SK-N-SH (cell line): Measurements from ENCODE around the gene ING5. TPM values are rescaled to one million over a fixed set of nuclear protein-coding genes. Genes with fewer than 3 reads are reported as not detected.

Source experiments
- CTCF ChIA-PET: fragments of 300-600, 350-600 bp; formaldehyde crosslinking; extraction: SDS; loops from one replicate; lab custom pipeline; 2021; lab: Yijun Ruan, JAX
- POLR2A ChIA-PET: fragments of 350-600 bp; sonication (Branson Sonifier 250); formaldehyde crosslinking; extraction: SDS; loops from one replicate; lab custom pipeline; 2020; ENCODE audit warnings: antibody characterized with exemption, inconsistent platforms; lab: Yijun Ruan, JAX
- DNase-seq: peaks from one replicate; pipeline ENCODE4 v3.0.0; 2012
- H2AFZ ChIP-seq: fragments of 200-600 bp; sonication (generic); 2 replicates; pipeline ENCODE4 v1.8.1; 2016; ENCODE audit warnings: antibody characterized with exemption, mild to moderate bottlenecking, low read depth
- H3F3A ChIP-seq: fragments of 200-600 bp; sonication (generic); replicated peaks from 2 replicates; pipeline ENCODE3; 2016; ENCODE audit warnings: antibody characterized with exemption, mild to moderate bottlenecking; ENCODE audit not compliant: insufficient read depth
- H3K27ac ChIP-seq, 2 experiments: fragments of 200-500 bp in 1 of 2; fragments of 200-600 bp in 1 of 2; sonication (Bioruptor generic) in 1 of 2; sonication (generic), shearing (Covaris generic) in 1 of 2; 2 replicates each; pipeline versions ENCODE4 v1.5.1 to v1.6.1; 2014 to 2016; ENCODE audit warnings: low read depth in 2 of 2, inconsistent platforms in 1 of 2, low read length in 1 of 2, mild to moderate bottlenecking in 1 of 2, mixed read lengths in 1 of 2
- H3K27me3 ChIP-seq: fragments of 200-600 bp; sonication (generic), shearing (Covaris generic); 2 replicates; pipeline ENCODE4 v1.6.1; 2016; ENCODE audit warnings: mixed run types; ENCODE audit not compliant: insufficient read depth
- H3K36me3 ChIP-seq, 2 experiments: fragments of 200-500 bp in 1 of 2; fragments of 200-600 bp in 1 of 2; sonication (Bioruptor generic) in 1 of 2; sonication (generic) in 1 of 2; replicated peaks in 1 of 2; 2 replicates each; pipeline versions ENCODE3 to v1.5.1; 2014 to 2016; ENCODE audit warnings: low read length in 1 of 2, mild to moderate bottlenecking in 1 of 2; ENCODE audit not compliant: insufficient read depth in 2 of 2, control insufficient read depth in 1 of 2
- H3K4me1 ChIP-seq, 2 experiments: fragments of 200-500 bp in 1 of 2; fragments of 200-600 bp in 1 of 2; sonication (Bioruptor generic) in 1 of 2; sonication (generic), shearing (Covaris generic) in 1 of 2; 2 replicates each; pipeline versions ENCODE4 v1.5.1 to v1.6.1; 2014 to 2016; ENCODE audit warnings: low read depth in 1 of 2, low read length in 1 of 2, mixed run types in 1 of 2; ENCODE audit not compliant: insufficient read depth in 2 of 2, control insufficient read depth in 1 of 2
- H3K4me2 ChIP-seq: fragments of 200-600 bp; sonication (generic), shearing (Covaris generic); 2 replicates; pipeline ENCODE4 v1.6.1; 2017; ENCODE audit warnings: mixed run types
- H3K4me3 ChIP-seq, 2 experiments: fragments of 200-500 bp in 1 of 2; fragments of 200-600 bp in 1 of 2; sonication (Bioruptor generic) in 1 of 2; sonication (generic), shearing (Covaris generic) in 1 of 2; 2 replicates each; pipeline versions ENCODE4 v1.5.1 to v1.8.1; 2014 to 2016; ENCODE audit warnings: low read depth in 2 of 2, inconsistent platforms in 1 of 2, low read length in 1 of 2, mild to moderate bottlenecking in 1 of 2, mixed read lengths in 1 of 2, moderate library complexity in 1 of 2
- H3K79me2 ChIP-seq: fragments of 200-600 bp; sonication (generic); 2 replicates; pipeline ENCODE4 v1.8.1; 2017; ENCODE audit warnings: mild to moderate bottlenecking; ENCODE audit not compliant: insufficient read depth
- H3K9ac ChIP-seq: fragments of 200-600 bp; sonication (generic); 2 replicates; pipeline ENCODE4 v1.6.1; 2017; ENCODE audit warnings: mixed run types
- H3K9me2 ChIP-seq: fragments of 200-600 bp; sonication (generic); 2 replicates; pipeline ENCODE4 v1.6.1; 2017; ENCODE audit warnings: mixed run types
- H3K9me3 ChIP-seq: fragments of 200-600 bp; sonication (generic); 2 replicates; pipeline ENCODE4 v1.6.1; 2017; ENCODE audit warnings: mixed run types, mild to moderate bottlenecking, moderate library complexity
- H4K20me1 ChIP-seq: fragments of 200-600 bp; sonication (generic); 2 replicates; pipeline ENCODE4 v1.6.1; 2017; ENCODE audit warnings: mild to moderate bottlenecking, mixed run types; ENCODE audit not compliant: insufficient read depth
- CTCF ChIP-seq: fragments of 200-600 bp; sonication (generic); IDR thresholded peaks from 2 replicates; pipeline ENCODE4 v1.6.1; 2017; ENCODE audit warnings: antibody characterized with exemption, mild to moderate bottlenecking, moderate library complexity
- EP300 ChIP-seq, 2 experiments: IDR thresholded peaks; 2 replicates each; pipeline versions ENCODE4 v1.4.0 to v1.6.1; 2012; ENCODE audit warnings: borderline replicate concordance in 1 of 2, low read depth in 1 of 2, low read length in 1 of 2
- FOSL2 ChIP-seq: IDR thresholded peaks from 2 replicates; pipeline ENCODE4 v1.4.0; 2012; ENCODE audit warnings: low read depth, mild to moderate bottlenecking, moderate library complexity, borderline replicate concordance
- FOXJ3 ChIP-seq: sonication (generic); formaldehyde crosslinking; IDR thresholded peaks from 2 replicates; pipeline ENCODE4 v1.5.1; 2020; ENCODE audit warnings: mild to moderate bottlenecking, missing genetic modification reagents
- GABPA ChIP-seq: IDR thresholded peaks from 2 replicates; pipeline ENCODE4 v1.4.0; 2012; ENCODE audit warnings: low read depth, mild to moderate bottlenecking
- MXI1 ChIP-seq: IDR thresholded peaks from 2 replicates; pipeline ENCODE4 v1.6.1; 2012; ENCODE audit warnings: mild to moderate bottlenecking, low read depth, low read length, improper control_type of control experiment
- NFIC ChIP-seq: IDR thresholded peaks from 2 replicates; pipeline ENCODE4 v1.4.0; 2012; ENCODE audit warnings: borderline replicate concordance
- POLR2AphosphoS5 ChIP-seq: IDR thresholded peaks from 2 replicates; pipeline ENCODE4 v1.6.1; 2012; ENCODE audit warnings: low read depth, low read length
- RFX5 ChIP-seq: IDR thresholded peaks from 2 replicates; pipeline ENCODE4 v1.6.1; 2012; ENCODE audit warnings: mild to moderate bottlenecking, improper control_type of control experiment, low read length
- RXRA ChIP-seq: IDR thresholded peaks from 2 replicates; pipeline ENCODE4 v1.4.0; 2012; ENCODE audit warnings: low read depth, mild to moderate bottlenecking, borderline replicate concordance
- SMC3 ChIP-seq: IDR thresholded peaks from 2 replicates; pipeline ENCODE4 v1.6.1; 2012; ENCODE audit warnings: low read depth, low read length, improper control_type of control experiment
- TAF1 ChIP-seq: IDR thresholded peaks from 2 replicates; pipeline ENCODE4 v1.6.1; 2012; ENCODE audit warnings: low read depth, mild to moderate bottlenecking, low read length, moderate library complexity, borderline replicate concordance
- TEAD4 ChIP-seq: IDR thresholded peaks from 2 replicates; pipeline ENCODE4 v1.4.0; 2012; ENCODE audit warnings: mild to moderate bottlenecking, borderline replicate concordance; ENCODE audit not compliant: insufficient read depth
- WGBS: methylation state at CpG from one replicate; pipeline ENCODE4 v1.1.6; 2017; ENCODE audit warnings: low lambda C conversion rate; 5-methylcytosine and 5-hydroxymethylcytosine counted together
- polyA plus RNA-seq, 3 experiments: library from polyadenylated mRNA; depleted of rRNA; stranded (reverse); fragments of >200 nt; gene quantifications; 2 replicates each; pipeline ENCODE4 v1.2.3, GENCODE V29; 2012
- TF ChIP-seq, protein P1 (sequence below): IDR thresholded peaks from 2 replicates; pipeline ENCODE4 v1.6.1; 2012; ENCODE audit warnings: mild to moderate bottlenecking, low read depth, low read length, moderate library complexity
- TF ChIP-seq, protein P2 (sequence below): IDR thresholded peaks from 2 replicates; pipeline ENCODE4; 2012

Gene ING5
- polyA plus RNA-seq, 1 of the 3 experiments (the other 2 are of a cell fraction): 56.3 TPM

DNA sequence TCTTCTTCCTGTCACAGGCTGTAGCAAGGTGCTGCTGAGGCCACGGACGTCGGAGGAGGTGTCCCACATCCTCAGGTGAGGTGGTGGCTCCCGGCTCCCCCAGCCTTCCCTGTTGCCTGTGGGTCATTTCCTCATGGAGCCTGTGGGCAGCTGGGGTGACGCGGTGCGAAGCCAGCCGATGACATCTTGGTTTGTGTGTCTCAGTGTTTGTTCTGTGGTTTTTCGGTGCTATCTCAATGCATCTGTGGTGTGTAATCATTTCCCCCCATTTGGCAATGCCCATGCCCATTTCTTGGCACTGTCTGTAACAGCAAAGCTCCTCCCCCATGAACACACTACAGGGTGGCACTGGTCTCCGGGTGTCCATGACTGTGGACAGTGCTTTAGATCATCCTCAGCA, 39.2 kb downstream of the ING5 start:
- Histone ChIP-seq H3K27me3 (no peaks in the 10 kb centered on the region), H3K27ac (no peak overlapping the region), H3K36me3 (peaks cover 23 to 29% of the 10 kb centered on the region in 2 experiments), H3K9me2 (no peaks in the 10 kb centered on the region), H3K9me3 (no peaks in the 10 kb centered on the region), H3K79me2 (peaks cover 41% of the 10 kb centered on the region; the same call in 1 of the 2 replicates), H4K20me1 (peaks cover 35% of the 10 kb centered on the region), H3K4me3 (no peak overlapping the region), H3F3A (no peaks in the 10 kb centered on the region), H2AFZ (no peak overlapping the region), H3K9ac (no peak overlapping the region), H3K4me2 (no peak overlapping the region), H3K4me1 (peaks cover 0 to 2% of the 10 kb centered on the region in 2 experiments; a peak in 1 of 4 replicates)
- POLR2A ChIA-PET: no interaction called here
- CTCF ChIA-PET: interaction anchor here (2.1 kb wide), 1 partner anchor 138 kb away, joined by 7 read pairs; no protein-coding TSS in a partner anchor
- WGBS: 79% methylated on average over 10 of the region's 10 CpGs
- no peak for TF ChIP-seq TEAD4
- no peak for TF ChIP-seq FOXJ3 (CRISPR knock-in tag)
- TF ChIP-seq CTCF: no peak
- TF ChIP-seq SMC3: no peak
- TF ChIP-seq FOSL2: no peak
- TF ChIP-seq RXRA: no peak
- no peak for TF ChIP-seq RFX5
- no peak for TF ChIP-seq GABPA
- TF ChIP-seq MXI1: no peak
- TF ChIP-seq, protein P1, sequence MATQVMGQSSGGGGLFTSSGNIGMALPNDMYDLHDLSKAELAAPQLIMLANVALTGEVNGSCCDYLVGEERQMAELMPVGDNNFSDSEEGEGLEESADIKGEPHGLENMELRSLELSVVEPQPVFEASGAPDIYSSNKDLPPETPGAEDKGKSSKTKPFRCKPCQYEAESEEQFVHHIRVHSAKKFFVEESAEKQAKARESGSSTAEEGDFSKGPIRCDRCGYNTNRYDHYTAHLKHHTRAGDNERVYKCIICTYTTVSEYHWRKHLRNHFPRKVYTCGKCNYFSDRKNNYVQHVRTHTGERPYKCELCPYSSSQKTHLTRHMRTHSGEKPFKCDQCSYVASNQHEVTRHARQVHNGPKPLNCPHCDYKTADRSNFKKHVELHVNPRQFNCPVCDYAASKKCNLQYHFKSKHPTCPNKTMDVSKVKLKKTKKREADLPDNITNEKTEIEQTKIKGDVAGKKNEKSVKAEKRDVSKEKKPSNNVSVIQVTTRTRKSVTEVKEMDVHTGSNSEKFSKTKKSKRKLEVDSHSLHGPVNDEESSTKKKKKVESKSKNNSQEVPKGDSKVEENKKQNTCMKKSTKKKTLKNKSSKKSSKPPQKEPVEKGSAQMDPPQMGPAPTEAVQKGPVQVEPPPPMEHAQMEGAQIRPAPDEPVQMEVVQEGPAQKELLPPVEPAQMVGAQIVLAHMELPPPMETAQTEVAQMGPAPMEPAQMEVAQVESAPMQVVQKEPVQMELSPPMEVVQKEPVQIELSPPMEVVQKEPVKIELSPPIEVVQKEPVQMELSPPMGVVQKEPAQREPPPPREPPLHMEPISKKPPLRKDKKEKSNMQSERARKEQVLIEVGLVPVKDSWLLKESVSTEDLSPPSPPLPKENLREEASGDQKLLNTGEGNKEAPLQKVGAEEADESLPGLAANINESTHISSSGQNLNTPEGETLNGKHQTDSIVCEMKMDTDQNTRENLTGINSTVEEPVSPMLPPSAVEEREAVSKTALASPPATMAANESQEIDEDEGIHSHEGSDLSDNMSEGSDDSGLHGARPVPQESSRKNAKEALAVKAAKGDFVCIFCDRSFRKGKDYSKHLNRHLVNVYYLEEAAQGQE: no peak
- no peak for TF ChIP-seq NFIC
- TF ChIP-seq, protein P2, sequence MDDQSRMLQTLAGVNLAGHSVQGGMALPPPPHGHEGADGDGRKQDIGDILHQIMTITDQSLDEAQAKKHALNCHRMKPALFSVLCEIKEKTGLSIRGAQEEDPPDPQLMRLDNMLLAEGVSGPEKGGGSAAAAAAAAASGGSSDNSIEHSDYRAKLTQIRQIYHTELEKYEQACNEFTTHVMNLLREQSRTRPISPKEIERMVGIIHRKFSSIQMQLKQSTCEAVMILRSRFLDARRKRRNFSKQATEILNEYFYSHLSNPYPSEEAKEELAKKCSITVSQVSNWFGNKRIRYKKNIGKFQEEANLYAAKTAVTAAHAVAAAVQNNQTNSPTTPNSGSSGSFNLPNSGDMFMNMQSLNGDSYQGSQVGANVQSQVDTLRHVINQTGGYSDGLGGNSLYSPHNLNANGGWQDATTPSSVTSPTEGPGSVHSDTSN: no peak
- no peak for TF ChIP-seq EP300 (IDR thresholded peaks at IDR 0.05; ENCODE audit: borderline replicate concordance in 1 of 2, low read depth in 1 of 2, low read length in 1 of 2)
- TF ChIP-seq POLR2AphosphoS5: no peak
- TF ChIP-seq TAF1: no peak
- DNase-seq: no peak
